ENCODE data around the gene ZC3H12D.

DNA sequence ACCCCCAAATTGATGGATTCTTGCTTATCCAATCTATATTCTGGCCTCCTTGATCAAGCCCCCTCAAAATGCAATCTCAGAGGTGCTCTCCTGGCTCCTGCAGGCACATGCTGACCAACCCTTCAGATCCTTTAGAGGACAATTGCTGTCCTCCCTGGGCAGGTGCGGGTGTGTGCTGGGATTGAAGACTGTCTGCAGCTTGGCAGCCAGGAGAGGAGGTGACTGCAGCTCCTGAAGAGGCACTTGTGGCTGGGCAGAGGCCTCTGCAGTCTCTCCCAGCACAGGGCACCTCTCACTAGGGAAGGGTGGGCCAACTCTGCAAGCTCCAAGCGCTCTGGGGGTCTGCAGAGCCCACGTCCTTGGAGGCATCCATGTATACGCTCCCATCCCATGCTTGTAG lies 56.2 kb downstream of the ZC3H12D start:
- TF ChIP-seq, protein P1, sequence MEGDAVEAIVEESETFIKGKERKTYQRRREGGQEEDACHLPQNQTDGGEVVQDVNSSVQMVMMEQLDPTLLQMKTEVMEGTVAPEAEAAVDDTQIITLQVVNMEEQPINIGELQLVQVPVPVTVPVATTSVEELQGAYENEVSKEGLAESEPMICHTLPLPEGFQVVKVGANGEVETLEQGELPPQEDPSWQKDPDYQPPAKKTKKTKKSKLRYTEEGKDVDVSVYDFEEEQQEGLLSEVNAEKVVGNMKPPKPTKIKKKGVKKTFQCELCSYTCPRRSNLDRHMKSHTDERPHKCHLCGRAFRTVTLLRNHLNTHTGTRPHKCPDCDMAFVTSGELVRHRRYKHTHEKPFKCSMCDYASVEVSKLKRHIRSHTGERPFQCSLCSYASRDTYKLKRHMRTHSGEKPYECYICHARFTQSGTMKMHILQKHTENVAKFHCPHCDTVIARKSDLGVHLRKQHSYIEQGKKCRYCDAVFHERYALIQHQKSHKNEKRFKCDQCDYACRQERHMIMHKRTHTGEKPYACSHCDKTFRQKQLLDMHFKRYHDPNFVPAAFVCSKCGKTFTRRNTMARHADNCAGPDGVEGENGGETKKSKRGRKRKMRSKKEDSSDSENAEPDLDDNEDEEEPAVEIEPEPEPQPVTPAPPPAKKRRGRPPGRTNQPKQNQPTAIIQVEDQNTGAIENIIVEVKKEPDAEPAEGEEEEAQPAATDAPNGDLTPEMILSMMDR (IDR thresholded peaks at IDR 0.05) = no peak
- TF ChIP-seq POLR2A (IDR thresholded peaks at IDR 0.05) (no peak), POLR2AphosphoS5 (IDR thresholded peaks at IDR 0.05) (no peak)

All from sigmoid colon (tissue), 4 donors.